HG03045 (cell line): ENCODE results near the gene TTC3.

ENCODE experiments used
- ATAC-seq: cut with Tn5 transposase; IDR thresholded peaks from one replicate; pipeline ENCODE4 v1.9.1; 2021; ENCODE audit warnings: mild to moderate bottlenecking, moderate library complexity; ENCODE audit not compliant: unreplicated experiment

Gene TTC3

DNA sequence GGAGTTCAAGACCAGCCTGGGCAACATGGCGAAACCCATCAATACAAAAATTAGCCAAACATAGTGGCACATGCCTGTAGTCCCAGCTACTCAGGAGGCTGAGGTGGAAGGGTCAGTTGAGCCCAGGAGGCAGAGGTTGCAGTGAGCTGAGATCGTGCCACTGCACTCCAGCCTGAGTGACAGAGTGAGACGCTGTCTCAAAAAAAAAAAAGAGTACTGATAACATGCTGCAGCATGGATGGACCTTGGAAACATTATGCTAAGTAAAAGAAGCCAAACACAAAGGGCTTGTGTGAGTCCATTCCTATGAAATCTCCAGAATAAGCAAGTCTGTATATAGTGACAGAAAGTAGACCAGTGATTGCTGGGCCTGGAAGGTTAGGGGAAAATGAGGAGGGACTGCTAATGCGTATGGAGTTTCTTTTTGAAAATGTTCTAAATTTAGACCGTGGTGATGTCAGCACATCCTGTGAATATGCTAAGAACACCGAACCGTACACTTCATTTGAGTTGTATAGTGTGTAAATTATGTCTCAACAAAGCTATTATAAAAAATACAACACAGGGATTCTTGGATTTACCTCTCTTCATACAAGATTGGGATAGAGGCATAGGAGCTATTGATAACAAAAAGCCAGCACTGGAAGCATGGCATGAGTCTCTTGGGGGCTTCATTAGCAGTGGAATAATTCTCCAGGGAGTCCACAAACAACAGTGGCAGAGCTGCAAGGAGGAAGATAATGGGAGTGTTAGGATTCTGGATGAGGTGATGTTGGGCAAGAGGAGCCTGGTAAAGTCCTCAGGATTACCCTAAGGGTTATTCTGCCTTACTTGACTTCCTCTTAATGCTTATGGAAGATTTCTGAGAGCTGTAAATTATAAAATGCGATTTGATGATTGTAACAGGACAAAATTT is 73.5 kb downstream of the TTC3 start:
- ATAC-seq = no peak

DNA sequence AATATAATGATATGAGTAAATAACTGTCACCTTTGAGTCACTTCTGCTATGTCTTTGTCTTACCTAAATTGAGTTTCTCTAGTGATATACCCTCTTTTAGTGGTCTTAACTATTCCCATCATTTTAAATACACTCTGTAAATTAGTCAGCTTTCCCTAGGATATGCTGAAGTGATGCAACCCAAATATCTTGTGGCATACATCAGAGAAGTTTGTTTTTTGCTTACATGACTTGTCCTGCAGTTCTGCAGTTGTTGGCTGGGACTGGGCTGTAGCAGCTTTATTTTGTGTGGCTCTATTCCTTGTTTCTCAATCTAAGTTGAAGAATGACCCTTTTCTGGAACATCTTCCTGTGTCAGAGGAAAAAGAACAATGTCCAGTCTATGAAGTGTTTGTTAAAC is 76.4 kb downstream of the TTC3 start:
- ATAC-seq = no peak

DNA sequence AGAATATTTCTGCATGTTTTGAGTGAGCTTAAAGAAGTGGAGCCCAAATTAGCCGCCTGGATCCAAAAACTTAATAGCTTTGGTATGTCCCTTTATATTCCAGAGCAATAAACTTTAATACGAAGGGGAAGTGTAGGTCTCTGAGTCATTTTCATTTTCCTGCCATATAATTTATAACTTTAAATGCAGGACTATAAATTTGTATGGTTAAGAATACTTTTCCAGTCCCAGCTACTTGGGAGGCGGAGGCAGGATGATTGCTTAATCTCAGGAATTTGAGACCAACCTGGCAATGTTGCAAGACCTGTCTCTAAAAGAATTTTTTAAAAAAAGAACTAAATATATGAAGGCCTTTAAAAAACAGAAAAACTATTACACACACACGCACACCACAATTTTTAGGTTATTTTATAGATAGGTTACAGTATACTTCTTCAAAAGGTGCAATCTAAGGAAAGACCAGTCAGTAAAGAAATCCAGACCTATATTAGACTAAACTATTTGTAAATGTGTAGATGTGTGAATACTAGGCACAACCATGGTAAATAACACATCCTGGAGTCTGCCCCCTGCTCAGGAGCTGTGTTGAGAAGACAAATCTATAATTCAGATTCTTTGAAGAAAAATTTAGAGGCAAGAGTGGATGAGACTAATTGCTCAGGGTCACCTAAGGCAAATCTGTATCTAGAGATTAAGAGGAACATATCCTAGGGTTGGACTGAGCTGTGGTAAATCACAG is 80.3 kb downstream of the TTC3 start:
- no peak for ATAC-seq

DNA sequence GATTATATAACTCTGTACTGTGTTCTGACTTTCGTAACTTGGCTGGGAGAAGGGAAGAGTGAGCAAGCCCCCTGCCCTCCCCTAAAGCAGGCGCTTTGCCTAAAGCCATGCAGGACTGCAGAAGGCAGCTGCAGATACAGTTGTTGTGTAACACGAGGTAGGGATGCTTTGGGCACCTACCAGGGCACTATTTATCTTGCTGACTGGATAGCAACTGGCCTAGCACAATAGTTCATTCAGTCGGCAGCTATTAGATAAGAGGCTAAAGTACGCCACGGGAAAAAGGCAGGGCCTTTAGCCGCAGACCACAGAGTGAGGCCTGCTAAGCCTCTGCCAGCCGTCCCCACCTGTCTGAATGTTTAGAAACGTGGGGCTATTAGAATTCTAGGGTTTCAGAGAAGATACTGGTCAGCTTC is 80.9 kb downstream of the TTC3 start:
- ATAC-seq = no peak

DNA sequence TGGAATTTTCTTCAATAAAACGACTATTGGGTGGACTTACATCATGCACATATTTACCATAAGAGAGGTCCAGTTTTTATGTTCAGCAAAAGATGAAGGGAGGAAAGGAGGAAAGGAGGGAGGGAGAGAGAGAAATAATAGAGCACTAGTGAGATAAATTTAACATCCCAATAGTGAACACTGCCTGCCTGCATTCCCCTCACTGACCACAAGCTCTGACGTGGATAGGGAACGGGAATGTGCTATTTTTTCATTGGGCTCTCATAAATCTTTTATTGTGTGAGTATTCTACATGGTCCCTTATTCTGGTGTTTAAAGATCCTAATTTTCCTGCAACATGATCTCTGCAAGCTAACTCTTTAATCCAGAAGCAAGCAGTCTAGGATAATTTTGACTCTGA is 82.1 kb downstream of the TTC3 start:
- no peak for ATAC-seq

DNA sequence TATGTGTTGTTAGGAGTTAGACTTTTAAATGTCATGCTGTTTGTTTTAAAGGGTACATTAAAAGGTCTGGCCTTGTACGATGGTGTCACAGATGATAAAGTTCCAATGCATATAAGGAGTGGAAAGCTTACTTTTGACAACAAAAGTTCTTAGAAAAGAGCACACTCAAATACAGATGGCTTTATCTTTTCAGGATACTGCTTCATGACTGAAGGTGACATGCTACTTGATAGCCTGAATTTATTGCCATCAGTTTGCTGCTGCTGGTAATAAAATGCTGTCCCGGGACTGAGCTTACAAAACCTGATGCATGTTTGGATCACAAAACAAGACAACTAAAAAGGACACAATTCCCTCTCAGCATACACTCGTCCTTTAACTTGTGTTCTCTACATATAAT is 84.9 kb downstream of the TTC3 start:
- ATAC-seq = no peak

DNA sequence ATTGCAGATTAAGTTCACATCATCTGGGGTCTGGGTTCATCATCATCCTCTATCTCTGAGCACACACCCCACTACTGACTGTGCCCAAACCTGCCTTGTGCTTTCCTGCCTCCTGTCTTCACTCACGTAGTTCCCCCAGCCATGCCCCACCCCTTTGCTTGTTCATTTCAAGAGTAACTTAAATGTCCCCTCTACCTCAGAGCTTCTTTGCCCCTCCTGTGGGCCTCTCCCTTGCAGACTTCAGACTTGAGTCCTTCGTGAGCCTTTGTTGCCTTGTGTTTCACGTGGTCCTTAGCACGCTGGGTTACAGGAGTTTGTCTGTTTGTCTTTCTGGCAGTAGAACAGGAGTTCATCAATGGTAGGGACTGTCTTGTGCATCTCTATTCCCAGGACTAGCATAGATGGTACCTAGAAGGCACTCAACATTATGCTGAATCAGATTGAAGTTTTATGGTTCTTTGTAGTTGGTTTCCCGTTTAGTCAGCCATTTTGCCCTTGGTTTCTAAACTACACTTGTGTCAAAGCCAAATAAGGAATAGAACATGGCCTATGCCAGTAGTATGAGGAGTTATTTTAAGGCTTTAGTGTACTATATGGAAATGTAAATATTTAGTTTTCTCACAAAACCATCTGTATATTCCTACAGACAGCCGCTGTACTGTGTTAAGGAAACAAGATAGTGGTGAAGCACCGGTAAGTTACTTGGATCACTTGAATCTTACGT is 86.2 kb downstream of the TTC3 start:
- peak; percentile 59 for ATAC-seq

DNA sequence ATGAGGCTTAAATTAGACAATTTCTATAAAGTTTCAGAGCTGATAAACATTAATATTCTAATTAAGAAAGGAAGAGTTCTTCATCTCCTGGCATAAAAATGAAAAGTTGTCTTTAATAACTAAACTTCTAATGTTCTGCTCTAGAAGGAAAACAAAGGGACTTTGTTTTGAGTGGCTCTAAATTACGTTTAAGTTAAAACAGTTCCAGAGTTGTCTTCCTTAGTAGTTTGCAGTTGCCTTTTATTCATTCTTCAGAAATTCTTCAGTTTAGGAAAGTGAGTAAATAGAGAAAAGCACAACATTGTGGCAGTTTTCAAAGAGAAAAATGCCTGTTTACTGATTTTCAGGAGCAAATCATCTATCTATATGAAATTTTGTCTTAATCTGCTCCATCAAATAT is 86.9 kb downstream of the TTC3 start:
- ATAC-seq = no peak

DNA sequence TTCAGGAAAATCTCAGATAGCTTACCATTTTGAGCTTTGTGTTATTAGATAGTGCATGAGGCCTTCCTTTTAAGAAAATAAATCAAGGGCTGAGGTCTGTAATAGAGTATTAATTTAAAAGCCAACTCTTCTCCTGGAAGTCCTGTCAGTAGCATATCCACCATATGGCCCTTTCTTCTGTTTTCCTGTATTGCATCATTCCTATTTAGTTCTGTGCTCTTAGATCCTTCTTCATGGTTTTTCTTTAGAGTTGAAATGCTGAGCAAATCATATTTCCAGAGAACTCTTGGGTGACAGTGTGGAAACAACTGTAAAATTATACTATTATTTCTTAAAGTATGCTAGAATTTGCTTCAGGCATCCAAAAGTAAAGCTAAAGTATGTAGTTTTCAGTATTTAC is 91.7 kb downstream of the TTC3 start:
- ATAC-seq = no peak

DNA sequence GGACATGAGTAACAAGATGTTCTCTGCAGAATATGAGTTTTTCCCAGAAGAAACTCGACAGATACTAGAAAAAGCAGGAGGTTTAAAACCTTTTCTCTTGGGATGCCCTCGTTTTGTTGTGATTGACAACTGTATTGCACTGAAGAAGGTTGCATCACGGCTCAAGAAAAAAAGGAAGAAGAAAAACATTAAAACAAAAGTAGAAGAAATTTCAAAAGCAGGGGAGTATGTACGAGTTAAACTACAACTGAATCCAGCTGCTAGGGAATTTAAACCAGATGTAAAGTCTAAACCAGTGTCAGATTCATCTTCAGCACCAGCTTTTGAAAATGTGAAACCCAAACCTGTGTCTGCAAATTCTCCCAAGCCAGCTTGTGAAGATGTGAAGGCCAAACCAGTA is 92.5 kb downstream of the TTC3 start:
- ATAC-seq = no peak

DNA sequence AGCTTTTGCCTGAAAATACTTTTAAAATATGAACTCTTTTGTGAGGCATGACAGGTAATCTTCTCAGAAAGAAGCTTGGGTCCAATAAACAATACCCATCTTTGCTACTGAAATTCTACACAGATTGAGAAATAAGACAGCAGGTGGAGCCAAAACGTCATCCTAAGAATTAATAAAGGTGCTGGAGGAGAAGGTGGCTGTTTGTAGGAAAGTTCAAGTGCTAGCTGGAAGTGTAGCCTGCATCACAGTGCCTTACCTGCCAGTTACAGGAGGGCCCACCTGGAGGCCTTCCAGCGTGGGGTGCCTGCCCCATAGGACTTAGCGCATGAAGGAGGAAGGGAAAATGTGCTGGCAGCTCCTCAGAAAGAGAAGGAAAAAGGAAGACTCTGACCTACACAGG is 93.7 kb downstream of the TTC3 start:
- ATAC-seq = no peak

DNA sequence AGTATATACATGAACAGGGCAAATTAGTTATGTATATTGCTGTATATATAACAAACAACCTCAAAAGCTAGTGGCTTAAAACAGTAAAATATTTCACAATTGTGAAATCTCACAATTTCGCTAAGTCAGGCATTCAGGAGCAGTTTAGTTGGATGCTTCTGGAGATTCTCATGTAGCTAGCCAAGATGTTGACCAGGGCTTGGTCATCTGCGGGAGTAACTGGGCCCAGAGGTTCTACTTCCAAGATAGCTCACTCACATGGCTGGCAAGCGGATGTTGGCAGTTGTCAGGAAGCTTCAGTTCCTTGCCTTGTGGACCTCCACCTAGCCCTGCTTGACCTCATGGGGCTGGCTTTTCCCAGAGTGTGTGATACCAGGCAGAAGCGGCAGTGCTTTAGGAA is 95.6 kb downstream of the TTC3 start:
- no peak for ATAC-seq

DNA sequence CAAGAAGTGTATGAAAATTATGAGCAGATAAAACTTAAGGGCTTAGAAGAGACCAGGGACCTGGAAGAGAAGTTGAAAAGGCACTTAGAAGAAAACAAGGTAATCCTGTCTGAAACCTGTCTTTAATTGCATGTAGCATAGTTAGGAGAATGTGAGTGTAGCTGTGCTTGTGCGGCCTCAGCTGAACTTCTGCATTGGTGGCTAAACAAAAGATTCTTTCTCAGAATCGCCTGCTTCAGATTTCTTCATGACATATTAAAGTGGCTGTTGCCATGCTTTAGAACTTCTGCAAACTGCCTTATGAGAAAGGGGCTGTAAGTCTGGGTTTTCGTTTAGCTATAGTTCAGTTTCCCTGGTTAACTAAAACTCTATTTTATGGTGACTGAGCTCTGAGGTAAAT is 99.6 kb downstream of the TTC3 start:
- no peak for ATAC-seq

DNA sequence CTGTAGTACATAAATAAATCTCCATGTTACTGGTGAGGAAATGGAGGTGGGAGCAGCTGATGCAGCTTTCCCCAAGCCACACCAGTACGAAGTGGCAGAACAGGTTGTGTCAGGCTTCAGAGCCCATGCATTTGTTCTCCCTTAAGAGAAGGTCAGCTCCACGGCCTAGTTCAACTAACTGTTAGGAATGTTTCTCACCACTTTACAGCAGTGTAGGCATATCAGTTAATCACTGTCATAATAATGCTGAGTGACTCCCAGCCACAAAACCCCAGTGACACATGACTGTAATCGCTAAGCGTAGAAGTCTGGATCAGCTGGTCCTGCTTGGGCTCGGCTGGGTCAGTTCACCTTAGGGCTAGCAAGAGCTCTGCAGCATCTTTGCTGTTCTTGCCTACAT is 103.7 kb downstream of the TTC3 start:
- no peak for ATAC-seq

DNA sequence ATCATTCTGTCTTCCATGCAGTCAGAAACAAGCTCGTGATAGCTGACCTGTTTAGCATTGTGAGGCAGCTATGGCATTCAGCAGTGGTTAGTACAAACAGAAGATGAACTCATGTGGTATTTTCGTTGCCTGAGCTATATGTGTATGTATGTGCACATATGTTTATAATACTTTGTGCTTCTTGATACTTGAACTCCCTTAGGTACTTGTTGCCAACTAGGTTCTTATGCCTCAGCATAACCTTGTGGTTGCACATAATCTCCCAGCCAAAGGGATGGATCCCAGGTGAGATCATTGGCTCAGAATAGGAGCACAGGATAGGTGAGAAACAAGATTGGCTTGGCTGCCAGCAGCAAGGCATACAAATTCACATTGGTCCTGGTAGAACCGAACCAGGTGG is 108.0 kb downstream of the TTC3 start:
- ATAC-seq = no peak

DNA sequence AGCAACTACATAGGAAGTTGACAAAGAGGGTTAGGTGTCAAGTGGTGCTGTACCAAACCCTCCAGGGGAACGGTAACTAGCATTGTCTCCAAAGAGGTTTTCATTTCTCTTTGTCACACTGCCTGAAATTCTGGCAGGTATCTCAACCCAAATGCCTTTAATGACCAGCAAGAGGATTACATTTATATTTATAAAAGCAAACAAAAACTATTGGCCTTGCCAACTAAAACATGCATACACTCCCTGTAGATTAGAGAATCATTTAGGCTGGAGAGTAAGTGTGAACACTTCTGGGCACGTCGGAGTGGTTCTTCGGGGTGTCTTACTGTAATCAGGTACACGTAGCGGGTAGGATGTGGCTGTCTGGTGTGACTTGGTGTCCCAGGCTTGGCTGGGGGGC is 109.2 kb downstream of the TTC3 start:
- ATAC-seq = no peak

DNA sequence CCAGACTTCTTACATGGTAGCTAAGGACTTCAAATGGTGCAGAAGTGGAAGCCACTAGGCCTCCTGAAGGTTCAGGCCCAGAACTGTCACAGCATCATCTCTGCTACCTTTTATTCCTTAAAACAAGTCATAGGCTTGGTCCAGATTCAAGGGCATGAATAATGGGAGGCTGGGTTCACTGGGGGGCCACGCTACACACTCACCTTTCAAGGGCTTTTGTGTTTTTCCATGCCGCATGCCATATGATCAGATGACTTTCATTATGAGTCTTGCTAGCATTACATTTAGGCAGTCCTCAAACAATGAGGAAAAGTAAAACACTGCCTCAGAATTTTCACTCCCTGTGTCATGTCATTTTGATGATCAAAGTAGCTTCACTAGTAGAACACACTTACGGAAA is 110.7 kb downstream of the TTC3 start:
- no peak for ATAC-seq

DNA sequence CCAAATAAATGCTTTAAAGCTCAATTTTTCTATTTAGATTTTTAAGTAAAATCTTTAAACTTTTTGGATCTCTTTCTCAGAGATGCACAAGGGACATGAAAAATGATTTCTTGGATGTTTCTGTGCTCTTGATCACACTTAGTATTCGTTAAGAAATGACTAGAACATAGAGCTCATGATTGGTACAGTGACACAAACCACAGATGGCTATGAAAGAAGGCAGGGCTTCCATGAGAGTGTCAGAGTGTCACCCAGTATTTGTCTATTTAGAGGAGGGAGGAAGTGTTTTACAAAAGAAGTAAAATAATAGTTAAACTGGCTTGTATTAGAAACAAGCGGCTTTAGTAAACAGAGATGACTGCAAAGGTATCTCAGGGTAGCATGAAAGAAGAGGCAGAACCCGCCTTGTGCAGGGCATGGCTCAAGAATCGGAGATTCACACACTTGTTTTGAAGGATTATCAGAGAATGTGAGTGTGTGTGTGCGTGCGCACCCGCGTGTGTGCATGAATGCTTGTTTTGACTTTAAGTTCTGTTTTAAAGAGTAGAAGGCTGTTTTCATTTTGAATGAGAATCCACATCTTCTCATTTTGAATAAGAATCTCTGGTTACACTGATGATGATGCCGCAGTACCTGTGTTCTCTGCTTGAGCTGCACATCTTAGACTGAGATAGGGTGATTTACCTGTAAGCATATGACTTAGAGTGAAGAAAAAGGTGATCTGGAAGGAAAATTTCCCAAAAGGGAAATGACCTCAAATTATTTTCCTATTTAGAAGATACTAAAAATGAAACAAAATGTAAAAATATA is 111.9 kb downstream of the TTC3 start:
- no peak for ATAC-seq

DNA sequence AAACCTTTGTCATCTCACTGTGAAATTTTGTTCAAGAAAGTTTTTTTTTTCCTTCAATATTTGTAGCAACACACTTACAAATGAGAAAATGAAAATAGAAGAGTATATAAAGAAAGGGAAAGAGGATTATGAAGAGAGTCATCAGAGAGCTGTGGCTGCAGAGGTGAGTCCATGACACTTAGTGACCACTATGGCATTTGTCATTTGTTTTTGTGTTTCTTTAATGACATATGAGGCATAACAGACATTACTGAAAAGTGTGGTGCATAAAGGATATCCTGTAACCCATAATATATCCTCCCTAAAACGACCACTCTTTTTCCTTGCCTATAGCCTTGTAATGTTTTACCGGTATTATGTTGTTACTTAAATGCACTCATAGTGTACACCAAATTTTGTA is 113.9 kb downstream of the TTC3 start:
- no peak for ATAC-seq

DNA sequence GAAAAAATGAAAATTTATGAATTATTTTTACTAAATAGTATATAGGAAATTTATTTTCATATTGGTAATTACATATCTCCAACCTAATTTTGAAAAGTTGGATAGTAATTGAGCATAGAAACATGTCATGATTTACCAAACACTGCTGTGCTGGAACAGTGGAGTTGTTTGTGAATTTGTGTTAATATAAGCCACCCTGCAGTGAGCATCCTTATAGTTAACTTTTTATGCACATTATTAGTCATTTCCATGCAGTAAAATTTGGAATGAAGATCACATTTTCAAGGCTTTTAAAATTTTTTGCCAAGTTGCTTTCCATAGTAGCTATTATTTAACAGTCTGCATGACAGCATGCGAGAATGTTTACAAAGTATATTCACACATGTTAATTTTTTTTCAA is 115.8 kb downstream of the TTC3 start:
- no peak for ATAC-seq

DNA sequence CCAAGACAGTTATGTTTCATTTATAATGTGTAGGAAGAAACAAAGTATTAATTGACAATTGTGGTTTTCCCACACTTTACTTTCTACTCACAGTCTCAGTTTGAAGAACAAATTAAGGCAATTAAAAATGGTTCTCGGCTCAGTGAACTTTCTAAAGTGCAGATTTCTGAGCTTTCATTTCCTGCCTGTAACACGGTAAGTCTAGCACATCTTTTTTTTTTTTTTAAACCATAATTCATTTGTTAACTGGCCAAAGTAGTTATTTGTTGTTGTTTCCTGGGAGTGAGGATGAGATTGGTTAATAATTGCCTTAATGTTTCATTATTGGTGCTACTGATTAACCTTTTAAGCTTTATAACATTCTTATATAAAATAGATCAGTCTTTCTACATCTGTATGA is 119.0 kb downstream of the TTC3 start:
- no peak for ATAC-seq
